DLD1 (cell line): ENCODE measurements around the gene MRPS18A.
"Not testable (repeated sequence)": the region's sequence is repeated elsewhere in the genome, so short reads cannot be mapped to it uniquely, and the experiment has no call there.

Experiments used
- in situ Hi-C: cut with HindIII; loops from 2 replicates; pipeline ENCODE4 v1.10.0; 2017; ENCODE audit warnings: low sequenced_read_pairs

Gene MRPS18A

DNA sequence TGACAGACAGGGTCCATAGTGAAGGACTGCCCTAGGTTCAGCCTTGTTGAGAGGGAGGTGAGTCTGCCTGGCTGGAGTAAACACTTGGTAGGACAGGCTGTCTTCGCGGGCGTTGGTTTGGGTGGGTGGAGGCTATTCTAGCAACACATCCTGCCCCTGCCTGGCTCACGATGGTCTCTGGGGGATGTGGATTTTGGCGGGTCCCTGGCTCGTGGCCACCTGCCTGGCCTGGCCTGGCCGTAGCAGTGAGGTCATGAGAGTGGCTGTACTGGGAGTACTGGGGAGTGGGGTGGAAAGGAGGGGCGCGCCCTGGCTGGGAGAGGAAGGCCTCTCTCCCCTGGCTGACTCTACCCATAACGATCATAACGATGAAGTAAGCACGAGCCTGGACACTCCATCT, 30.2 kb upstream of the MRPS18A start:
- in situ Hi-C loops = no loop called here

DNA sequence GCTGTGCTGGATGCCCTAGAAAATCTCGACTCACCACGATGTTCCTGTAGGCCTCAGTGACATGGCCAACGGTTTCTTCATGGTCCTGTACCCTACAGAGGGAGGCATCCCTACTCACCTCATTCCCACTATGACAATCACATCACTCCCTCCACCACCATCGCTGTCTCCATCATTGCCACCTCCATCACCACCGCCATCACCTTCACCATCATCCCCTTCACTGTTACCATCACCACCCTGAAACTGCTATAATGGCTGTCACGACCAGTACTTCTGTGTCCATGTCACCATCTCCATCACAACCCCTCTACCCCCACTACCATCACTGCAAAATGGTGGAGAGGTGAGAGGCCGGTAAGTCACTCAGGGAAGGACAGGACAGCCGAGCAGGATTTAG, 29.8 kb upstream of the MRPS18A start:
- in situ Hi-C loops = no loop called here

DNA sequence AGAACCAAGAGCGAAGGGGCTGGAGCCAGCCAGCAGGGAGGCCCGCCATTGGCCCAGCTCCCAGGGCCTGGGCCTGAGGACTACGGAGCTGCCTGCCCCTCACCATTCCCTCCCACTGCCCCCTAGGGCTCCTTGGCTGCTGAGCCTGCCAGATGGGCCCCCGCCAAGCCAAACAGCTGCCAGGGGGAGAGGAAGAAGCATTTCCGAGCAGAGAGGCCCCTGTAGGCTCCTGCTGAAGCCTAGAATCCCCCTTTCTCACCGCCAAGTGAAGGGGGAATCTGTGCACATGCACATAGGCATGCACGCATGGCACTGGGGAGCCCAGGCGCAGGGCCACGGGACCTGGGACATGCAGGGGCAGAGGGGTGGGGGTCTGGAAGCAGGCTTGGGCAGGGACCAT, 28.5 kb upstream of the MRPS18A start:
- in situ Hi-C loops = no loop called here

DNA sequence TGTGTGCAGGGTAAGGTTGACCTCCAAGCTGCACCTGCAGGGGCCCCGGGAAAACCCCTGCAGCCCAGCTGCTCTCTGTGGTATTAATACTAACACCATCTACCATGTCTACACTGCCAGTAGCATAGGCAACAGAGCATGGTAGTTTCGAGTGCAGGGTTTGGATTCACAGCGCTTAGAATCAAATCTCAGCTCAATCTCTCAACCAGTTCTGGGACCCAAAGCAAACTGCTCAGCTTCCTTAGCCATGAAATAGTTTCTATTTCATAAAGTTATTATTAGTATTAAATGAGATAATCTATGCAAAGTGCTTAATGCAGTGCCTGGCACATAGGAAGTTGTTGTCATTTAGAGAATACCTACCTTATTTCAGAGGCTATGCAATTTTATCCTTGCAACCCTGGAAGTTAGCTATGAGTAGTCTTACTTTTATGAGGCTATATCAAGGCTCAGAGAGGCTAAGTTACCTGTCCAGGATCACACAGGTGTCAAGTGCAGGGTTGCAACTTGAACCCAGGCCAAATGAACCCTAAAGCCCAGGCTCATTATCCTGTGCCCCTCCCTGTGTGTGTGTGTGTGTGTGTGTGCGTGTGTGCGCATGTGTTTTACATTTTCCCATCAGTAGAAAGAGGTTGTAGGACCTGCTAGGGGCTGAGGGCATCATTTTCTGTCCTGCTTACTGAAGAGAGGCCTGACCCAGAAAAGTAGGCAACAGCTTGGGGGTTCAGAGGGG, 27.6 kb upstream of the MRPS18A start:
- in situ Hi-C loops = no loop called here

DNA sequence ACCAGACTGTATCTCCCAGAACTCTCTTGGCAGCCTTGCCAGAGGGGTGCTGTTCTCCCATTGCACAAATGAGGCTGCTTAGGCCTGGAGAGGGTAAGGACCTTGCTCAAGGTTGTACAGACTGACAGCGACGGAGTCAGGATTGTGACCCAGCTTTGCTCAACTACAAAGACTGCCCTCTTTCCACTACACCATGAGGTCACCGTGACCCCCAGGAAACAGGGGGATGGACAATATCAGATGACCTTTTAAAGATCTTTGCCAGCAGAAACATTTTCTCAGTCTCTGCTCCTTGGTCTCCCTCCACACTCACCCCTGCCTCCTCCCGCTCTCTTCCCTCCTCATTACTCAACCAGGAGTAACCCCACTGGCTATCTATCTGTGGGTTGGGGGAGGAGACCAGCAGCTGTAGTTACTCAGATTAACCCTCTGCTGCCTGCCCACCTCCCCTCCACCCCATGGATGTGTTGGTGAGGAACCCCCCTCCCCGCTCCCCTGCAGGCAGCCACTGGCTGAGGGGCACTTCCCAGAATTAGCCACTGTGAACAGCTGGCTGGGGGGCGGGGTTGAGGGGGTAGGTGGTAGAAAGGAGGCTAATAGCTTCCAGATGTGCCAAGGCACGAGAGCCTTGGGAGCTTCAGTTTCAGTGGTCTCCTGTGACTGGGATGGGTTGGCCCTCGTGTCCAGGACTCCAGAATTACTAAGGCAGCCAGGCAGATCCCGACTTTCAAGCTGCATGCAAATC, 26.9 kb upstream of the MRPS18A start:
- in situ Hi-C loops = no loop called here

DNA sequence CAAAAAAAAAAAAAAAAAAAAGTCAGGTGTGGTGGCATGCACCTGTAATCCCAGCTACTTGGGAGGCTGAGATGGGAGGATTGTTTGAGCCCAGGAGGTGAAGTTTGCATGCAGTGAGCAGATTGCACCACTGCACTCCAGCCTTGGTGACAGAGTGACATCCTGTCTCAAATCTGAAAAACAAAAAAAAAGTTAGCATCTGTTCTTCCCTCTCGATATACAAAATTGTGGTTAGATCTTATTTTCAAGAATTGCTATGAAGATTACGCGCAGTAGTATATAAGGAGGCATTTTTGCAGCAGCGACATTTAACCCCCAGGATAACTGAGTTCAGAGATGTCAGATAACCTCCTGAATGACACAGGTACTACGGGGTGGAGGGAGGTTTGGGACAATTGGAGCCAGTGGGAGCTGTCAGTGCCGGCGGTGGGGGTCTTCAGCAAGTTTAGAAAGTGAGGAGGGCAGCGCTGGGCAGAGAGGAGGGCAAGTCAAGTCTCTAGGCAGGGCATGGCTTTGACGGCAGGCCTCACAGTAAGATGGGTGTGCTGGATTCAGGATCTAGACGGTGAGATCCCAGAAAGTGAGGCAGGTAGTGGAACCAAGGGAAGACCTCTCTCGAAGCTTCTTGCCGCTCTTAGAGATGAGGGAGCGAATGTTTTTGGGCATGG, 26.2 kb upstream of the MRPS18A start:
- in situ Hi-C loops = no loop called here

DNA sequence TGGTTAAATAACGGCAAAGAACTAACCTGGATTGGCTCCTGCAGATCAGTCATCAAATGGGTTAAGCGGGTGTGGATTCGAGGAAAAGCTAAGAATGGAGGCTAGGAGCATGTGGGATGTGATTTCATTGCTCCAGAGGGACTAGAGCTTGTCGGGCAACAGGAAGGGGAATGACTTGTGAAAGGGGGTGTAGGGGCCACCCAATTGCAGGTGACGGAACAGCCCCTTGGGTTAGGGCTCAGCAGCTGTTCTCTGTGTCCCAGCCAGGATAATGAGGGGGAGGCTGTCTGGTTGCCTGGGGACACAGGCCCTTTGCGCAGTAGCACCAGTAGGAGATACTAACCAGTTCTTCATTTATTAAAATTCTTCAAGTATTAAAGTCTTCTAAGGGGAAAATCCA, 25.0 kb upstream of the MRPS18A start:
- in situ Hi-C loops = no loop called here

DNA sequence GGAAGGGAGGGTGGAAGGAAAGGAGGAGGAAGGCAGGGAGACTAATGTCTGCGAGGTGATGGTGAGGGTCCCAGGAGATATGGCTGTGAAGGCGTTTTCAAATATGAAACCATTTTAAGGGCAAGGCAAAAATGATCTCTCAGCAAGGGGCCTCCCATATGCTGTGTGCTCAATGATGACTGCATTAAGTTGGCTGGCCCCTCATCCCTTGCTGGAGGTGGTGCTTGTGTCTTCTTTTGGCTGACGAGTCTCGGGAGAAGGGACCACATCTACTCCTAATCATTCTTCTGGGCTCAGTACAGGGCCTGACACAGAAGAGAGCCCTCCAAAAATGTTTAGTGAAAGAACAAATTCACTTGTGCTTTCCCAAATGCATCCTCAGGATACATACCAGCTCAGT, 23.0 kb upstream of the MRPS18A start:
- in situ Hi-C loops = no loop called here

DNA sequence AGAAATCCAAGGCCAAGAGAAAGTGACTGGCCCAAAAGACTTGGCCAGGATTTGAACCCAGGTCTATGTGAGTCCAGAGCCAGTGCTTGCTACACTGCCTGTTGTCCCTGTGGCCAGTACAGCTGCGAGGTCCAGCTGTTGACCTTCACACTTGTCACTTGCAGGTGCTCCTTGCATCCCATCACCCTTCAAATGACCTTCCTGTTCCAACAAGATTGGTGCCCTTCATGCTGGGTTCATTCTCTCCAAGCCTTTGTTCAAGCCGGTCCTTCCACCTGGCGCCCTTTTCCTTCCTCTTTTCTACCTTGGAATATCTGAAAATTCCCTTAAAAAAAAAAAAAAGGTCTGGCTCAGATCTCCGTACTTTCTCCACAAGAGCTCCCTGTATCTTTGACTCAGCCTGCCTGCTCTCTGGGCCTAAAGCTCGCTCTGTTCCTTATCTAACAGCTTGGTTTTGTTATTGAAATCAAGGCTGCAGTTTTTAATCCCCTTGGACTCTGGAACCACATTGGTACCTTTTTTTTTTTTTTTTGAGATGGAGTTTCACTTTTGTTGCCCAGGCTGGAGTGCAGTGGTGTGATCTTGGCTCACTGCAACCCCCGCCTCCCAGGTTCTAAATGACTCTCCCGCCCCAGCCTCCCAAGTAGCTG, 22.2 kb upstream of the MRPS18A start:
- in situ Hi-C loops = no loop called here

DNA sequence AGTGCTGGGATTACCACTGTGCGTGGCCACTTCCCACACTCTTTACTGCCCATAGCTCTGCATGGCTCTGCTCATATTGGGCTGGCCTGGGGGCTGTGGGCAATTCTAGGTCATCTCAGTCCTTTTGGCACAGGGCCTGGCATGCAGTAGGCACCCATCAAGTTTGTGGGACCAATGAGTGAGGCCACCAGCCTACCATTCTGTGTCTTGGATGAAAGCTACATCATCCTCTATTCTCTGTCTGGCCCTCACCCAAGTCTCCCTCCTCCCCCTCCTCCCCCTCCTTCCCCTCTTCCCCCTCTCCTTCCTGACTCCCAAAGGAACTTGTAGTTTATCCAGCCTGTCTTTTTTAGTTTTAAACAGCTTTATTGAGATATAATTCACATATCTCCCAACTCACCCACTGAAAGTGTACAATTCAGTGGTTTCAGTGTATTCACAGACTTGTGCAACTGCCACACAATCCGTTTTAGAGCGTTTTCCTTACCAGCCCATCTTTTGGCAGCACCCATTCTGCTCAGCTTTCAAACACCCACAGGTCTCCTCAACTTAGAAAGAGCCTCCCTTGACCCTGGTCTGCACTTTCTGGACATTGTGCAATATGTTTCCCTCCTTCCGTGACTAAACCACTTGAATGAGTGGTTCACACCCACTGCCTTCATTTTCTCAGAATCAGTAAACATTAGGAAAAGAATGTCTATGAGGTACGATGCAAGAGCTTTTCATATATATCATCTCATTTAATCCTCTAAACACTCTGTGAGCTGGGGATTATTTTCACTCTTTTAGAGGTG, 21.5 kb upstream of the MRPS18A start:
- in situ Hi-C loops = no loop called here

DNA sequence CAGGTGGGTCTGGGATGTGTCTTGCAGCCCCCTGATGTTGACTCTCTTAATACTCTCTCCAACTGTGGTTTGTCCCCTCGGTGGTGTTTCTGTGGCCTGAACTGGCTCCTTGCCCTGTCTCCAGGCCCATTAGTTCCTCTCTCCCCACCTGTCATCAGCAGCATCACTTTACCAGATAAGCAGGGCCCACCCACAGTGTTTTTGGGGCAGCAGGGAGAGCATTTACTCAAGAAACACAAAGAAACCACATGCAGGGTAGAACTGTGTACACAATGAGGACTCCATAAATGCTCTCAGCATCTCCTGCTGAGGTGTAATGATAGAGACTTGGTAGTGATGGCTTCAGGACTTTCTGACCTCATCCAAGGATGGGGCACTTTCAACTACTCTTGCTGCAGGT, 20.2 kb upstream of the MRPS18A start:
- in situ Hi-C loops = no loop called here

DNA sequence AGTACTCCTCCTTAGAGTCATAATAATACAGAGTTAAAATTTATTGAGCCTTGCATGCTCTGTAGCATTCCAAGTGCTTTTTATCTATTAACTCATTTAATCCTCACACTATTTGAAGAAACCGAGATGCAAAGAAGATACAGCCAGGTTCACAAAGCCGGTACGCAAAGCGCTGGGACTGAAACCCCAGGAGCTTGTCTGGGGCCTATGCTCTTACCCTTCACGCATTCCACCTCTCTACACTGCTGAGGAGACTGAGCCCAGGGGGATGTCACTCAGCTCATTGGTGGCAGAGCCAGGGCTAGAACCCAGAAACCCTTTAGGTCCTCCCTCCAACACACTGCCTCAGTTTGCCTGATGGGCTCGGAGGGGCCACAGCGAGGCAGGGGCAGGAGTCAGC, 19.7 kb upstream of the MRPS18A start:
- in situ Hi-C loops = no loop called here

DNA sequence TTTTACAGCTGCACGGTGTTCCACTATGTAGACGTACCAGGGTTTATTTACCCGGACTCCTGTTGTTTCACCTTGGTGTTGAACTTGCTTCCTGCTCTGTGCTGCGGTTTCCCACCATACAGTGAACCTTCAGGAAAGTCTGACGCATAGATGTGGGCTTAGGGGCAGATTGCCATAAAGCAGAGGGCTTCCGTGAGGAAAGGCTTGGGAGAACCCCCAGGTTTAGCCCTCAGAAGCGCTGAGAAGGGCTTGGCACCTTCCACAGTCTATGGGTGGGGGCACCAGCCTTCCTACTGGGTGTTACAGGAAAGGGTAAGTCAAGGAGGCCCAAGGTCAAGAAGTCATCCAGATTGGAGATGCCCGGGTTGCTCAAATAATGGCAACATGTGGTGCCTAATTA, 19.2 kb upstream of the MRPS18A start:
- in situ Hi-C loops = no loop called here

DNA sequence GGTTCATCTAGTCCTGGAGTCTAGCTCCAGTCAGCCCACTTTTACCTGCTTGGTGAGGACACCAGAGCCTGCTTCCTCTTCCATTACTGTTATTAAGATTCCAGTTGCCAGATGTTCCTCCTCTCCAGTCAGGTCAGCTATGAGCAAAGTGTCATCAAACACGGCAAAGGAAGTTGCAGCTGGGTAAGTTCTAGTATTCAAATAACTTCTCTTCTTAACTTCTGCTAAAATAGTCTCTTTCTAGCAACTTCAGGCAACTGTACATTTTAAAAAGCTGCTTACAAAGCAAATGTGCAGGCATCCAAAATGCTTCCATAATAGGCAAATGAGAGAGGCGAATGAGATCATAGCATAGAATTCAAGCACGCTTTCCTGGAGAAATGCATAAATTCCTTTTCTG, 18.4 kb upstream of the MRPS18A start:
- in situ Hi-C loops = no loop called here

DNA sequence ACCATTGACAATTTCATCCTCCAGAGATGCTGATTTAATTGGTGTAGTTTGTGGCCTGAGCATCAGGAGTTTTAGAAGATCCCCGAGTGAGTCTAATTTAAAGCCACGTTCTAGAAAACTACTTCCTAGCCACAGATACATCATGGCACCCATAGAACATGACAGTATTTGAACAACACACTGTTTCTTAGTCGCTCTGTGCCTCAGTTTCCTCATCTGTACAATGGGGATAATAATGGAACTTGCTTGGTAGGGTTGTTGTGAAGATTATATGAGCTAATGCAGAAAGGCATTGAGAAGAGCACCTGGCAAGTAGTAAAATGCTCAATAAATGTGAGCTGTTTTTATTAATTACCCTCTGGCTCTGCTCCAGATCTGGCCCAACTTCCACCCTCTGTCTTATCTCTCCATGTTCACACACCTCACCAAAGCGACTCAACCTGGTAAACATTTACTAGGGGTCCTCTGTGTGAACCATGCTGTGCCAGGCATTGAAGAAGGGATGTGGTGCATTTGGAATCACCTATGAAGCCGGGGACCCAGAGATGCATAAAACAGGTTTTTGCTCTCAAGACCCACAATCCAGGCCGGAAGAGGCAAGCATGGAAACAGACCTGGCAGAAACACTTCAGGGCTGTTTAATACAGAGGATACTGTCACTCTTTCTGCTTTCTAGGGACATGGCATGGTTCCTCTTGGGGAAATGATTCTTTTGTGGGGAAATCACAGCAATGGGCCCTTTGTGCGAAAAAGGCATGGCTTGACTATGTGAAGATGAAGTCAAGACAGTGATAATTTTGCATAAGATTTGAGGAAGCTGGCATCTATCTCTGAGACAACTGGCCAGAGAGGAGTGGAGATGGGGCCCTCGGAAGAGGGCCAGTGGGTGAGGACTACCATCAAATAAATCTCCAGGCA, 16.2 kb upstream of the MRPS18A start:
- in situ Hi-C loops = no loop called here

DNA sequence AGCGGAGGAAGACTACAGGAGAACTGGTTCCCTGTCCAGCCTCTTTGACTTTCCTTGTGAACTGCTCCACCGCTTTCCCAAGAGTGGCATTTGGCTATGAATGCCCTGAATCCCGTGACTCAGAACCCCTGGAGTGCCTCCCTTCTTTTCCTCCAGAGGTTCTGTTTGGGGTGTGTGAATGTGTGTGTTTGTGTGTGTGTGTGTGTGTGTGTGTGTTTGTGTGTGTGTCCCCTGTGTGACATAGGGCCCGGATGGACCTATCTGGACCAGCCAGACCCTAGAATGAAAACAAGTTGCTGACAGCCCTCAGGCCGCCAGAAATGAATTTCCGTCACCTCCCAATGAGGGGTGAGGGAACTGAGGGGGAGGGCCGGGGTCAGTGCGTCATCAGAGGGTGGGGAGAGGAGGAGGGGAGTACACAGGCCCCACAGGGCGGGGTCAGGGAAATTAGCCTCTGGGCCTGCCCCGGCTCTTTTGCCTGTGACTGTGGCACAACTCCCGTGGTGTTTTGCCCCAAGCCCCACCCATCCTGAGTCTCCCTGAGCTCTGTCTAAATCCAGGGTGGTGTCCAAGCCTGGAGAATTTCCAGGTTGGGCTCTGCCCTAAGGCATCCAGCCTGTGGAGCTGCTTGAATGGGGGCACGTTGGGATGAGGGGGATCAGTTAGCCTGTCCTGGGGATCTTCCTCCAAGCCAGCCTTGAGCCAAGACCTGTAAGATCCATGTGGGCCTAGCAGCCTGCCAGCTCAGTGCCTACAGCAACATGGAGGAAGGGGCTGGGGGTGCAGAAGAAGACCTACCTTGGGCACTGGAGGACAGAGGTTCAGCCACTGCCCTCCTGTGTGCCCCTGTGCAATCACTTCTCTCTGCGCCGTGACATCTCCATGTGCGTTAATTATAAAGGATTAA, 15.2 kb upstream of the MRPS18A start:
- in situ Hi-C loops = no loop called here

DNA sequence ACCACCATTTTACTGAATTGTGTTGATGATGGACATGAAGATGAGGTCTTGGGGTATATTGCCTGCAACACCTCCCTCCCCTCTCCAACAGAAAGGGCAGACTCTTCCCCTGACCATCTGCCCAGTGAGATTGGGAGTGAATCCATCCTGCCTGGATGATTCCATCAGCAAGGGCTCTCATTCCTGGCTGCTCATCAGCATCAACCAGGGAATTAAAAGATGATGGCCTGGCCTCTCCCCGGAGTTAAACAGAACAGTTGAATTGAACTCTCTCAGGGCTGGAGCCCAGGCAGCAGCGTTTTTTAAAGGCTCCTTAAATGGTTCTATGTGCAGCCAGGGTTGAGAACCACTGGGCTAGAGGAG, 14.6 kb upstream of the MRPS18A start:
- in situ Hi-C loops = no loop called here

DNA sequence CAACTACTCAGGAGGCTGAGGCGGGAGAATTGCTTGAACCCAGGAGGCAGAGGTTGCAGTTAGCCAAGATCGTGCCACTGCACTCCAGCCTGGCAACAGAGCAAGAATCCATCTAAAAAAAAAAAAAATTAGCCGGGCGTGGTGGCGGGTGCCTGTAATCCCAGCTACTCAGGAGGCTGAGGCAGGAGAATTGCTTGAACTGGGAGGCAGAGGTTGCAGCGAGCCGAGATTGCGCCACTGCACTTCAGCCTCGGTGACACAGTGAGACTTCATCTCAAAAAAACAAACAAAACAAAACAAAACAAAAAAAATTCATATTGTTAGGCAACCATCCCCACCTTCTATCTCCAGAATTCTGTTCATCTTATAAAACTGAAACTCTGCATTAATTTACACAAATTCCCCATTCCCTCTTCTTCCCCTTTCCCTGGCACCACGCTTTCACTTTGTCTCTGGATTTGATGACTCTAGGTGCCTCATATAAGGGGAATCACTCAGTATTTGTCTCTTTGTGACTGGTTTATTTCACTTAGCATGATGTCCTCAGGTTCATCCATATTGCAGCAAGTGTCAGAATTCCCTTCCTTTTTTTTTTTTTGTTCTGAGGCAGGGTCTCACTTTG, 13.5 kb upstream of the MRPS18A start:
- in situ Hi-C loops = not testable (repeated sequence)
